RWPE2 (cell line): ENCODE data around the gene ENOX1.

Experiments
- ATAC-seq: fragments of 200-7000 bp; cut with Tn5 transposase; 3 replicates; pipeline ENCODE4 v1.9.1; 2021; ENCODE audit warnings: low read depth
- DNase-seq: peaks from one replicate; pipeline ENCODE4 v3.0.0-alpha.2; 2020; ENCODE audit warnings: low spot score
- H3K27ac ChIP-seq: fragments of 450-650 bp; 2 replicates; pipeline ENCODE4 v1.5.1; 2017; ENCODE audit warnings: mild to moderate bottlenecking; ENCODE audit not compliant: poor library complexity, severe bottlenecking
- H3K27me3 ChIP-seq: fragments of 250-450 bp; sonication (Bioruptor Pico); 2 replicates; pipeline ENCODE4 v1.5.1; 2021; ENCODE audit warnings: mild to moderate bottlenecking, moderate library complexity; ENCODE audit not compliant: insufficient read depth, poor library complexity, severe bottlenecking
- H3K36me3 ChIP-seq: fragments of 250-450 bp; sonication (Bioruptor Pico); 2 replicates; pipeline ENCODE4 v1.5.1; 2020; ENCODE audit warnings: low read depth, mild to moderate bottlenecking, moderate library complexity
- H3K4me1 ChIP-seq: fragments of 250-450 bp; sonication (Bioruptor Pico); 2 replicates; pipeline ENCODE4 v1.5.1; 2021; ENCODE audit warnings: mild to moderate bottlenecking, moderate library complexity; ENCODE audit not compliant: insufficient read depth, poor library complexity, severe bottlenecking
- H3K4me3 ChIP-seq: fragments of 250-450 bp; sonication (Bioruptor Pico); 2 replicates; pipeline ENCODE4 v1.5.1; 2021; ENCODE audit warnings: mild to moderate bottlenecking, moderate library complexity; ENCODE audit not compliant: severe bottlenecking
- H3K9me3 ChIP-seq: fragments of 250-450 bp; sonication (Bioruptor Pico); 2 replicates; pipeline ENCODE4 v1.5.1; 2021; ENCODE audit warnings: mild to moderate bottlenecking, moderate library complexity; ENCODE audit not compliant: severe bottlenecking
- CTCF ChIP-seq: fragments of 450-650 bp; IDR thresholded peaks from one replicate; pipeline ENCODE4 v1.5.1; 2017; ENCODE audit warnings: mild to moderate bottlenecking, moderate library complexity; ENCODE audit not compliant: poor library complexity, severe bottlenecking

The ENOX1 gene

GRCh38 chr13:43543331-43543730 lies 243.4 kb downstream of the ENOX1 start:
- H3K9me3 ChIP-seq: peaks cover 3% of the 10 kb centered on the region
- ATAC-seq (no peak), DNase-seq (no peak)
- no peaks in the 10 kb centered on the region for H3K36me3 ChIP-seq
- no peak overlapping the region for H3K4me3 ChIP-seq
- no peaks in the 10 kb centered on the region for H3K27me3 ChIP-seq
- H3K4me1 ChIP-seq: no peaks in the 10 kb centered on the region
- H3K27ac ChIP-seq: no peak overlapping the region
- TF ChIP-seq CTCF: no peak

- no peak for TF ChIP-seq CTCF
- Histone ChIP-seq H3K36me3 (no peaks in the 10 kb centered on the region), H3K27ac (no peak overlapping the region), H3K27me3 (no peaks in the 10 kb centered on the region), H3K9me3 (peaks cover 3% of the 10 kb centered on the region), H3K4me1 (no peaks in the 10 kb centered on the region), H3K4me3 (no peak overlapping the region)
- no peak for DNase-seq
- ATAC-seq: no peak
These were observed 249.6 kb downstream of the ENOX1 start for GRCh38 chr13:43537124-43537523.

- Histone ChIP-seq H3K36me3 (no peaks in the 10 kb centered on the region), H3K27ac (no peak overlapping the region), H3K9me3 (no peaks in the 10 kb centered on the region), H3K4me1 (no peaks in the 10 kb centered on the region), H3K4me3 (no peak overlapping the region), H3K27me3 (no peaks in the 10 kb centered on the region)
- ATAC-seq (peak; percentile 82), DNase-seq (no peak)
- no peak for TF ChIP-seq CTCF
These were observed 257.0 kb downstream of the ENOX1 start for GRCh38 chr13:43529796-43530195.

- no peak for TF ChIP-seq CTCF
- Histone ChIP-seq H3K4me1 (no peaks in the 10 kb centered on the region), H3K27ac (no peak overlapping the region), H3K36me3 (no peaks in the 10 kb centered on the region), H3K9me3 (no peaks in the 10 kb centered on the region), H3K4me3 (no peak overlapping the region), H3K27me3 (no peaks in the 10 kb centered on the region)
- ATAC-seq: no peak
- DNase-seq: no peak
These were observed 257.8 kb downstream of the ENOX1 start for GRCh38 chr13:43528992-43529391.

- Histone ChIP-seq H3K36me3 (no peaks in the 10 kb centered on the region), H3K4me3 (no peak overlapping the region), H3K27me3 (no peaks in the 10 kb centered on the region), H3K27ac (no peak overlapping the region), H3K4me1 (no peaks in the 10 kb centered on the region), H3K9me3 (no peaks in the 10 kb centered on the region)
- DNase-seq: no peak
- no peak for TF ChIP-seq CTCF
- ATAC-seq: no peak
These were observed 264.0 kb downstream of the ENOX1 start for GRCh38 chr13:43522788-43523187.
